HG02623 (cell line): Measurements from ENCODE around the gene CASP10.

Experiments
- ATAC-seq: cut with Tn5 transposase; IDR thresholded peaks from one replicate; pipeline ENCODE4 v1.9.1; 2021; ENCODE audit warnings: moderate library complexity; ENCODE audit not compliant: unreplicated experiment

Gene CASP10

DNA sequence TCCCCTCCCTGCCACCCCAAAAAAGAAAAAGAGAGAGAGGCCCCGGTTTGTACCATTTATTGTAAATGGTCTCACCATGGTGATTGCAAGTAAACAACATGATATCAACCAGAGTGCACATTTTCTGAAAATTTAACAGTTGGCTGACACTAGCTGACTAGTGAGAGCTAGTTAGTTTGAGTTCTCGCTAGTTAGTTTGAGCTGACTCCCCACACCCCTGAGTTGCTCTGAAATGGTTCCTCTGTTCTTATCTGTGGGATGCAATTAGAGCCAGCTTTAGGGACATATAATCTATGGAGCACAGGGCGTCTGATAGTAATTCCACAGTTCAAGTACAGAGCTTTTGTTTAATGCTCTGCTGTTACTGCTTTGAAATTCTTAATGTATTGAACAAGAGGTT is 13.1 kb downstream of the CASP10 start:
- ATAC-seq = no peak

DNA sequence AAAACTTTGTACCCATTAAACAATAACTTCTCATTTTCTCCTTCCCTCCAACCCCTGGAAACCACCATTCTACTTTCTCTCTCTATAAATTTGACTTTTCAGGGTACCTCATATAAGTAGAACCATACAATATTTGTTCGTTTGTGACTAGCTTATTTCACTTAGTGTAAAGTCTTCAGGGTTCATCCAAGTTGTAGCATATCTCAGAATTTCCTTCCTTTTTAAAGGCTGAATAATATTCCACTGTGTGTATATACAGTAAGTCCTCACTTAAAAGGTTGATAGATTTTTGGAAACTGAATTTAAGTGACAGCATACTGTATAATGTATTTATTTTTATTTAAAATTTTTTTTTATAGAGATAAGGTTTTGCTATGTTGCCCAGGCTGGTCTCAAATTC is 13.9 kb downstream of the CASP10 start:
- no peak for ATAC-seq

DNA sequence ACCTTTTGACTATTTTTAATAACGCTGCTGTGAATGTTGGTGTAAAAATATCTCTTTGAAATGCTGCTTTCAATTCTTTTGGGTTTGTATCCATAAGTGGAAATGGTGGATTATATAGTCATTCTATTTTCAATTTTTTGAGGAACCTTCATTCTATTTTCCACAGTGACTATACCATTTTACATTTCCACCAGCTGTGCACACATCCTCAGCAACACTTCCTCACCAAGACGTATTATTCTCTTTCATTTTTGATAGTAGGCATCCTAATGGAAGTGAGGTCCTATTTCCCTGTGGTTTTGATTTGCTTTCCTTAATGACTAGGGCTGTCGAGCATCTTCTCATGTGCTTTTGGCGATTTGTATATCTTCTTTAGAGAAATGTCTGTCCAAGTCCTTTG is 14.8 kb downstream of the CASP10 start:
- ATAC-seq = no peak

DNA sequence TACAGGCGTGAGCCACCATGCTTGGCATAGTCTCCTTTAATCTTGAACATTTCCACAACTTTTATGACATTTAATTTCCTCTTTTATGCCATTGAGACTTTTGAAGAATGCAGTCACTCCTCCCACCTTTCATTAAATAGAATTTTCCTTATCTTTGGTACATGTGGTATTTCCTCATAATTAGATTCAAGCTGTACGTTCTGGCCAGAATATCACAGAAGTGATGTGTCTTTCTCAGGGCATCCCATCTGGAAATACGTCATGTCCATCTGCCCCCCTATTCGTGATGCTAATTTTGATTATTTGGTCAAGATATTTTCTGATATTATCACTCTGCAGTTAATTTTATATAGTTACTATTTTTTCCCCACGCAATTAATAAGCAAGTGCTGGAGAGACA is 16.9 kb downstream of the CASP10 start:
- no peak for ATAC-seq

DNA sequence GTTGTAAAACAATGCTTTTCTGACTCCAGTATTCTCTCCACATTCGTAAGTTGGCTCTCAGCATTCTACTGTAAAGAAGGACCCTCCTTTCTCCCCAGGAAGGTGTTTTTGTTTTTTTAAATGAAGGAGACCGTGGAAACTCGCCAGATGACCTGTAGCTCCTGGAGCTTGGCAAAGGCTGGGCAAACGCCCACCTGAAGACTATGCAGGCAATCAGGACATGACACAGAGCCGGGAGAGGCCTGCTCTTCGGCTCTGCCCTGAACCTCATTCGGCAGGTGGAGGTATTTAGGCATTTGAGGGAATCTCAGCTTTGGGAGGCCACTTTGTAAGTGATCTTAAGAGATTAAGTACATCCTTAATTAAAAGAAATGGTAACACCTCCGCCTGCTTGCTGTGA is 17.4 kb downstream of the CASP10 start:
- no peak for ATAC-seq

DNA sequence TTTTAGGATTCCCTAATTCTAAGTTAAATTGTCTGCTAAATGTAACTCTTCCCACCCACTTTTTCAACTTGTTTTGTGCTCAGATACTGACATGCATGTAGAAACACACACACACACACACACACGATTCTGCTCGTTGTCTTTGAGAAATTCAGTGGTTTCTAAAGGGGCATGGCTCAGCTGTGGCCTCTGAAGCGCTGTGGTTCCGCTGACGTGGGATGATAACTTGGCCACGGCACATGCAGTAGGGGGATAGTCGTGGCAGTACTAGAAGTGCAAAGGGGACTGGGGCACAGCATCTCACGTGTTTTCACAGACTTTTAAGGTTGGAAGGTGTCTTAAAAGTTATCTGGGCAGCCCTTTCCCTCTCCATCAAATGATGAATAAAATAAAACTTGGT is 18.4 kb downstream of the CASP10 start:
- ATAC-seq = no peak

DNA sequence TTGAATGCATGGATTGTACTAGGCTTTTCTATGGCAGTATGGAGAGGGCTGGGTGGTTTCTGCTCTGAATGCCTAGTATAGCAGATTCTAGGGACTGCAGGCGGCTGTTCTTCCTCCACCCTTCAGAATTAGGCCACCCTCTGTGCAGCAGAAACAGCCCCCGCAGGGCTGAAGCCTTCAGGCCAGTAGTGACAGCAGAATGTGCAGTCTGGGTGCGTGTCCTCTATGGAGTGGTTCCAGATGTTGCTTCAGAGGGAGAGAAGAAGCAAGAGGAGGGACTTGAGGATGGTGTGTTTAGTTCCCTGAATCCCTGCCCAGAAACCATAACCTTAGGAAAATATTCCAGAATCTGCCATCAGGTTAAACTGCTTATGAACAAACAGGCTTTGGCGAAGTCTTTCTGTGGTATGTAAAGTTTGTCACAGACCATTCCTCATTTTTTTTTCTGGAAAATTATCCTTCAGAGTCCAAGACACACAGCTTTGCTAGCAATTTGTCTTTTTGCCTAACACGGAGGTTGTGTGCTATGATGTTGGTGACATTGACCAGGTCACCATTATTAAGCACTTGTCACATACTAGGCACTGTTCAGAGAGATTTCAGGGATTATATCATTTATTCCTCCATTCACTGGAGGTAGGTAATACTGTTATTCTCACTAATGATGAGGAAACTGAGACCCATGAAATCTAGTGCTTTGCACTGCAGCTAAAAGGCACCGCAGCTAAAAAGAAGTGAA is 21.1 kb downstream of the CASP10 start:
- ATAC-seq = no peak

DNA sequence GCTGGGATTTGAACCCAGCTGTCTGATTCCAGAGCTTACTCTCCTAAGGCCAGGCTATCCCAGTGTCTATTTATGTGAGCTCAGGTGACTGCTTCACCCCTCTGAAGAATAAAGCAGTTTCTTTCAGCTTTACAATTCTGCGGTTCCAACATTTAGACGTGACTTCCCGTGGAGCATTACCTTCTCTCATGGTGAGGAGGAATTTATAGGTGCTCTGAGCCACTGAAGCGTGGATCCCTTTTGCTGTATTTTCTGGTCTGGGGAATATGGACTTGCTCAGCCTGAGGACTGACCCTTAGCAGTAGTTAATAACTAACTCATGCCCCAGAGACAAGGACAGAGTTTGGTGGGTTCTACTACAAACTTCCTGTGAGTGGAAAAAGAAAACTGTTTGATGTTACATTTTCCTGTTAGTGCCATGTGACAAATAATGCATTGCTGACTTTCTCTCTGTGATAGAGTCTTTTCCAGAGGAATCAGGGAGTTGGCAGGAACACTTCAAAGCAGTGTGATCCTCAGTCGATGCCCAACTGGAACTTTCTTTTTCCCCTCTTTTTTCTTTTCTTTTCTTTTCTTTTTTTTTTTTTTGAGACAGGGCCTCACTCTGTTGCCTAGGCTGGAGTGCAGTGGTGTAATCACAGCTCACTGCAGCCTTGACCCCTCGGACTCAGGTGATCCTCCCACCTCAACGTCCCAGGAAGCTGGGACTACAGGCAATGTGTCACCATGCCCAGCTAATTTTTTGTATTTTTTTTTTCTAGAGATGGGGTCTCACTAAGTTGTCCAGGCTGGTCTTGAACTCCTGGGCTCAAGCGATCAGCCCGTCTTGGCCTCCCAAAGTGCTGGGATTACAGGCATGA is 21.9 kb downstream of the CASP10 start:
- no peak for ATAC-seq

DNA sequence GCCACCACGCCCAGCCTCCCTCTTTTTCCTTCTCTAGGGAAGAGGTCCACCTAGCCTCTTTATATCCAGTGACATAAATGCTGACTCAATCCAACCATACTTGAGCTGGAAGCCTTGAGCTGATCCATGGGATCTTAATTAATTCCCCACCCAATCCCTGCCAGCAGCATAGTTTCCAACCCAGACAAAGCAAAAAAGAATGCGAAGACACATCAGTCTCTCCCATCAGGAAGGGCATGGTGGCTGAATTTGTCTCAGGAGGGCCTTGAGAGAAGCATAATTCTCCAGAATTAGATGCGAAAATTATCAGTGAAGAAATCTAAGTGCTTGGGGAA is 22.5 kb downstream of the CASP10 start:
- no peak for ATAC-seq

DNA sequence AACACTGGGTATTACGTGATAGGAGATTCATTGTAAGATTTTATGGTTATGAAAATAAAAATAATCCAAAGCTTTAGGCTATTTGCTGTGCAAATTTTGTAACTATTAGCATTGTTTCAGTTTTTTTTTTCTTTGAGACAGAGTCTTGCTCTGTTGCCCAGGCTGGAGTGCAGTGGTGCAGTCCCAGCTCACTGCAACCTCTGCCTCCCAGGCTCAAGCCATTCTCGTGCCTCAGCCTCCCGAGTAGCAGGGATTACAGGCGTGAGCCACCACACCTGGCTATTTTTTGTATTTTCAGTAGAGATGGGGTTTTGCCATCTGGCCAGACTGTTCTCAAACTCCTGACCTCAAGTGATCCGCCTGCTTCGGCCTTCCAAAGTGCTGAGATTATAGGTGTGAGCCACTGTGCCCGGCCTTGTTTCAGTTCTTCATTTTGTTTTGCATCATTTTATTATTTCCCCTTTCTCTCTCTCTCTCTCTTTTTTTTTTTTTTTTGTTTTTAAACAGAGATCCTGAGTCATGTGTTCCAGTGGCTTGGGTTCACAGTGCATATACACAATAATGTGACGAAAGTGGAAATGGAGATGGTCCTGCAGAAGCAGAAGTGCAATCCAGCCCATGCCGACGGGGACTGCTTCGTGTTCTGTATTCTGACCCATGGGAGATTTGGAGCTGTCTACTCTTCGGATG is 25.8 kb downstream of the CASP10 start:
- peak; percentile 70 for ATAC-seq

DNA sequence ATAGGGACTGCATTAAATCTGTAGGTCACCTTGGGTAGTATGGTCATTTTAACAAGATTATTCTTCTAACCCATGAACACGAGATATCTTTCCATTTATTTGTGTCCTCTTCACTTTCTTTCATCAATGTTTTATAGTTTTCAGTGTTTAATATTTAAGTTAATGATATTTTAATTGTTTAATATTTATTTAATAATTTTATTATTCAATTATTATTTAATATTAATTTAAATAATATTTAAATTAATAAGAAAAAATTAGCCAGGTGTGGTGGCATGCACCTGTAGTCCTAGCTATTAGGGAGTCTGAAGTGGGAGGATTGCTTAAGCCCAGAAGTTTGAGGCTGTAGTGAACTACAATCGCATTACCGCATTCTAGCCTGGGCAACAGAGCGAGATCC is 33.0 kb downstream of the CASP10 start:
- no peak for ATAC-seq

DNA sequence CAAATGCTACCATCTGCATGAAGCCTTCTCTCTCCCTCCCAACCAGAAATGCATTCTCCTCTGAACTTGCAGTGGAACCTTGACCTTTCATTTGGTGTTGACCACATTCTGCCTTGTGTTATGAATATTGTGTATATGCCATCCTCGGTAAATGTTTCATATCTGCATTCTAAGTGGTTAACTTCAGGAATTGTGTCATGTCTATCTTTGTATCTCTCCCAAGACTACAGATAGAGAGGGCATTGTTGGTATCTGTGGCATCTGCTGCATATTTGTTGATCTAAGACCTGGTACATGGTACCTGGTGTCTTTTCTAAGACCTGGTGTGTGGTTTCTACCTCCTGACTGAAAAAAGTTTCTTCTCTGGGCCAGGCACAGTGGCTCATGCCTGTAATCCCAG is 34.0 kb downstream of the CASP10 start:
- no peak for ATAC-seq

DNA sequence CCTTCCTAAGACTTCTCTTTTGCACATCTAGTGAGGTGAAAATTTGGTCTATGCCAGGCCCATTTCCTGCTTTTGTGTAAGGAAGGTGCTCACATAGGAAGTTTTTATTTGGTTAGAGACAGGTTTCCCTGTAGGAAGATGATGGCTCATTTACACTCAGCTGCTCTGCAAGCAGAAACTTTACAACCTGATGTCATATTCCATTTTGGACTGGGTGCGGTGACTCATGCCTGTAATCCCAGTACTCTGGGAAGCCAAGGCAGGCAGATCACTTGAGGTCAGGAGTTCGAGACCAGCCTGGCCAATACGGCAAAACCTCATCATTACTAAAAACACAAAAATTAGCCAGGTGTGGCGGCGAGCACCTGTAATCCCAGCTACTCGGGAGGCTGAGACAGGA is 35.8 kb downstream of the CASP10 start:
- ATAC-seq = no peak

DNA sequence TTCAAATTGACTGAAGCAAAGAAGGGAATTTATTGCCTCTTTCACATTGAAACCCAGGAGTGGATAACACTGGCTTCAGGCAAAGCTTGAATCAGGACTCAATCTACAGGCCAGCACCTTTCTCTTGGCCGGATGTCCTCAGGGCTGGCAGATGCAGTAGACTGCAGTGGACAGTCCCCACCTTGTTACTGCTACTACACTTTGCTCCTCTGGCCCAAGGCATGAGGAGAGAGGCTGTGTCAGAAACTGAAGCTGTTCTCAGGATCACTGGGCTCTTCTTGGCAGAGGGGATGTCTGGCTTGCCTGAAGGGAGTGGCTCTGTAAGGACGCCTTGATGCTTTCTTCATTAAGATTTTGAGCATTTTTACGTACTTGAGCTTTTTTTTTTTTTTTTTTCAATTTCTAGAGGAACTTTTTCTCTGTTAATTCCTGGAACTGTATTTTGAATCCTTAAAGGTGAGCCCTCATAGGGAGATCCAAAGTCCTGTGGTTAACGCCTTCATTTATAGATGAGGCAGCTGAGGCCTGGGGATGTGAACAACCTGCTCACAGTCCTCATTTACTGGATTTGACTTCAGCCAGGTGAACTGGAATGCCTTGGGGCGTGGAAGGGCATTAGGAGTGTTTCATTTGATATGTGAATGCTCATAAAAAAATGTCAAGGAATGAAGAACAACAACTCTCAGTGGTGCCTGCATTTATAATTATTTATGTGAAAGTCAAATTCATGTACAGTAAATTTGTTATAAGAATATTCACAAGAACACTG is 36.6 kb downstream of the CASP10 start:
- no peak for ATAC-seq

DNA sequence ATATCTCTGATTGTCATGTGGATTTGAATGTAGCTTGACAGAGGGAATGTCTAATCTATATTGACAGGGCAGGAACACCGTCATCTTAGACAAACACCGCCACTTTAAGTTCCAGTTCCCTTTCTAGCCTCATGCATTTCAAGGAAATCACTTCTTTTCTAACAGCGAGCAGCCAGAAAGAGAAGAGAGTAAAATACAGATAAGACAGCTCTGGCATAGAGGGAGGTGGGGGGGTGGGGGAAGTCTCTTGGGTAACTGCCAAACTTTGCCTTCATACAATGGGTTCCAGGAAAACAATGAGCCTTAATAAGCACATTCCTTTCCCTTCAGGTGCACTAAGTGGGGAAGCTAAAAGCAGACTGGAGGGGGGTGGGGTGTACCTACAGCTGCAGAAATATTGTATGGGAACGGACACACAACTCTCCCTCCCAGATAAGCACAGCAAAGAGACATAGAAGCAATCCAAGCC is 37.2 kb downstream of the CASP10 start:
- no peak for ATAC-seq

DNA sequence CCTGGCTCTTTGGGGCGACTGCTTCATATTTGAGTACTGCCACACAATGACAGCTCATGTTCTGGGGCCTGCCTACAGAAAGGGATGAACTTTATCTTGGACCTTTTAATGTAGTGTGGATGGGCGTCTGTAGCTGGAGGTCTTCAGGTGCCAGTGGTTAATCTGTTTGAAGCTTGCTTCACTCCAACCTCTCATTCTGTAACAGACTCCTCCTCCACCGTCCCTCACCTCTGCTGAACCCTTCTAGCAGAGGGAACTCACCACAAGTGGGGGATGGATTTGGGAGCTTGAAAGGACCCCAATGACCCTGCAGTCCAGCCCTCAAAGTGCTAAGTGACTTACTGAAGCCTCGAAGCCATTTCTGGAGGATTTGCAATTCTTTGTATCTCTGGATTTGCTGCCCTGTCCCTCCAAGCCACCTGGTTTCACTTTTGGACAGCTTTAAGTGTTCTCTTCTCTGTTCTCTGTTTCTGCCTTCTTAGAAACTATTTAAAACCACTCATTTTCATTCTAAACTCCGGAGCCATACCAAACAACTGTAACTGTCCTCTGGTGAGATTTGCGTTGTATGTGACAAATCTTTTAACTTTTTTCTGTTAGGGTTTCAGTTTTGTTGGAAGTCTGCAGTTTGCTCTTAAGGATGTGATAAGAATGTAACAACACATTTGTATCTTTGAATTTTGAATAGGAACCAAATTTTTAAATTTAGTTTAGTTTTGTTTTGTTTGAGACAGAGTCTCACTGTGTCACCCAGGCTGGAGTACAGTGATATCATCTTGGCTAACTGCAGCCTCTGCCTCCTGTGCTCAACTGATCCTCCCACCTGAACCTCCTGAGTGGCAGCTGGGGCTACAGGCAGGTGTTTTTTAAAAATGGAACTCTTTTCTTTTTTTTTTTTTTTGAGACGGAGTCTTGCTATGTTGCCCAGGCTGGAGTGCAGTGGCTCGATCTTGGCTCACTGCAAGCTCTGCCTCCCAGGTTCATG is 40.4 kb downstream of the CASP10 start:
- peak; percentile 96 for ATAC-seq

DNA sequence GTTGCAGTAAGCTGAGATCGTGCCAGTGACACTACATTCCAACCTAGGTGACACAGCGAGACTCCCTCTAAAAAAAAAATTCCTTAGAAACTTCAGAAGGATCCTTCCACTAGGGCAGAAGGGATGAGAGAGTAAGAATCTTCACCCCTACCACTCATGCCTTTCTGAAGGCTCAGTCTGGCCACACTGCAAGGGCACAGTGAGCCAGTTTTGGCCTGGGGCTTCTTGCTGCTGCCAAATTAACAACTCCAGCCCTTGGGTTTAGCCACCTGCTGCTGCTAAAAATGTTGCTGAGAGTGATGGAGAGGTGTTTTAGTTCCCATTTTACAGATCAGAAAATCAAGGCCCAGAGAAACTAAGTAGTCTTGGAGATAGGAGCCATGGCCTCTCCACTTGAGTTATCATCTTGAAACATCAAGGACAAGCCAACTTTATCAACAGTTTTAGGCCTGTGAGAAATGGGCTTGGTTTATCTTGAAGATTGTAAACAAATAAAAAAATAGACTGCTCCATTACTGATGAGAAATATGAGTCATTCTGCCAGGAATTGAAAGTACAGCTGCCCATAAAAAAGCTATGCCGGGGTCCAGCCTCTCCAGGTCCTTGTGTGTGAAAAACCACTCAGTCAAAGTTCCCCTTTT is 45.5 kb downstream of the CASP10 start:
- ATAC-seq = no peak

DNA sequence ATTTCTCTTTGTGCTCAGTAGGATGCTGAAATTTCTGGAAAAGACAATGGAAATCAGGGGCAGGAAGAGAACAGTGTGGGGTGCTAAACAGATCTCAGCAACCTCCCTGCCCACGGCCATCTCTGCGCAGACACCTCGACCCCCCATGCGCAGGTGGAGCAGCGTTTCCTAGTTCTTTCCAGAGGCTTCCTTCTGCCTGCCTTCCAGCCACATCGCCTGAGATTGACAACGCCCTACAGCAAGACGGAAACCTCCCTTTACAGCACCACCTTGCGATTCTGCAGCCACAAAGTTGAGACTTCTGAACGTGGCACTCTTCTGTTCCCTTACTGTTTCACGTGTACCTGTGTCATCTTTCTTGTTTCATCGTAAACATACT is 46.0 kb downstream of the CASP10 start:
- ATAC-seq = no peak

DNA sequence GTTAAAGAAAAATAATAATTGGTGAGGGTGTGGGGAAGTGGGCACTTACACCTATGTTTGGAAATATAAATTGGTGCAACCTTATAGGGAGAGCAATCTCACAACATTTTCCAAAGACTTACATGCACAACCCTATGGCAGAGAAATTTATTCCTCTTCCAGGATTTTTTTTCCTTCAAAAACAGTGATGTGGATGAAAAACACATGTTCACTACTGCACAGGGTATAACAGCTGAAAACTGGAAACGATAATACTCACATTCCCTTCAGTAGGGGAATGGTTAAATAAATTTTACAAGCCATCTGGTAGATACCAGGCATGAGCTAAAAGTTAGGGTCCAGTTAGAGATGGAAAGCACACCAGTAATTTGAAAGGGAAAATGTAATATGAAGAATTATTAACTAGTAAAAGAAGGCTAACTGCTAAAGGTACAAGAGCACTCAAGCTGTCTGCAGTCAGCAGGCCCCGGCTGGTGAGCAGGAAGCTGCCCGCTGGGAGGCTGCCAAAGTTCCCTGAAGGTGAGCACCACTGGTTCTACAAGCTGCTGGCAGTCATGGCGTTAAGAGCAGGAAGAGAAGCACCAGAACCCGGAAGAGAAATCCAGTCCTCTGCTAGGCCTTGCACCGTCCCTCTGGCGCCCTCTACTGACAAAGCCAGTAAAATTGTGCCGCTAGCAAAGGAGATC is 49.0 kb downstream of the CASP10 start:
- peak; percentile 37 for ATAC-seq
